ENCODE results near the gene ARL15. TPM values are rescaled to one million over a fixed set of nuclear protein-coding genes. Genes with fewer than 3 reads are reported as not detected.
"Not testable (repeated sequence)": the region's sequence is repeated elsewhere in the genome, so short reads cannot be mapped to it uniquely, and the experiment has no call there.

Gene ARL15
- total and polyA plus RNA-seq, 5 donors from 2014 or later: 16.5 to 27.7 (median 19.1) TPM

DNA sequence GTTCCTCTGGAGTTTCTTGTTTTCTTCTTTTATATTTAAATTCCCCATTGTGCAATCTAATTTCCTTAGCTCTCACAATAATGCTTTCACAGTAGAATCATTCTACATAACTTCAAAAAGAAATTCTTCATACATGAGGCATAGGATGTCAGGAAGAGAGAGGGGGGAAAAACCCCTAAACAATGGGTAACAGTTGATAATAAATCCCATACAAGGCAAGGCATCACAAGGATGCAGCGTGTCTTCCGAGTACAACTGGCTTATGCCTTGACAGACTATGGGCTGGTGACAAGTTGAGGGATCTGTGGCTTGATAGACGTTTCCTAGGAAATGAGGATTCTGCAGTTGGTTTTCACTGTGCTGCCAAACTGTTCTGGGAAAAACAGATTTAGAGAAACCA, 247.4 kb downstream of the ARL15 start:
- no peak for DNase-seq
- Mint-ChIP-seq H3K9me3 (no peaks in the 10 kb centered on the region), H3K4me3 (no peak overlapping the region)

GRCh38 chr5:54060919-54061318, 249.5 kb downstream of the ARL15 start:
- H3K27ac ChIP-seq (ENCODE audit: insufficient read depth, low read length, poor library complexity, severe bottlenecking); ATAC-seq (ENCODE audit: low read depth in 2 of 2); H3K9me3 ChIP-seq (ENCODE audit: control insufficient read depth in 2 of 2, low read length in 2 of 2); H3K4me1 ChIP-seq (ENCODE audit: control insufficient read depth, insufficient read depth, low read length, poor library complexity, severe bottlenecking); H3K4me3 ChIP-seq (ENCODE audit: low read depth, low read length); H3K9me3 Mint-ChIP-seq; H3K27me3 ChIP-seq (ENCODE audit: control insufficient read depth, insufficient read depth, low read length); DNase-seq; H3K27me3 Mint-ChIP-seq; H3K4me3 Mint-ChIP-seq; H3K4me1 Mint-ChIP-seq; H3K36me3 ChIP-seq (ENCODE audit: control insufficient read depth, insufficient read depth, low read length); H3K27ac Mint-ChIP-seq: not testable (repeated sequence)
- H3K36me3 Mint-ChIP-seq: peaks cover 16% of the 10 kb centered on the region

More for the DNA sequence above, 247.4 kb downstream of the ARL15 start:
- Histone ChIP-seq H3K27me3 (ENCODE audit: control insufficient read depth, insufficient read depth, low read length) (no peaks in the 10 kb centered on the region), H3K36me3 (ENCODE audit: control insufficient read depth, insufficient read depth, low read length) (no peaks in the 10 kb centered on the region), H3K9me3 (ENCODE audit: control insufficient read depth in 2 of 2, low read length in 2 of 2) (no peaks in the 10 kb centered on the region), H3K27ac (ENCODE audit: insufficient read depth, low read length, poor library complexity, severe bottlenecking) (no peak overlapping the region), H3K4me1 (ENCODE audit: control insufficient read depth, insufficient read depth, low read length, poor library complexity, severe bottlenecking) (no peaks in the 10 kb centered on the region), H3K4me3 (ENCODE audit: low read depth, low read length) (no peak overlapping the region)
- ATAC-seq (ENCODE audit: low read depth in 2 of 2): no peak
- Mint-ChIP-seq H3K27me3 (no peaks in the 10 kb centered on the region), H3K36me3 (peaks cover 15% of the 10 kb centered on the region), H3K4me1 (peaks cover 0 to 4% (median 1%) of the 10 kb centered on the region in 4 donors), H3K27ac (no peak overlapping the region)

- Histone ChIP-seq H3K9me3 (ENCODE audit: control insufficient read depth in 2 of 2, low read length in 2 of 2) (no peaks in the 10 kb centered on the region), H3K27me3 (ENCODE audit: control insufficient read depth, insufficient read depth, low read length) (no peaks in the 10 kb centered on the region), H3K27ac (ENCODE audit: insufficient read depth, low read length, poor library complexity, severe bottlenecking) (no peak overlapping the region), H3K4me3 (ENCODE audit: low read depth, low read length) (no peak overlapping the region), H3K4me1 (ENCODE audit: control insufficient read depth, insufficient read depth, low read length, poor library complexity, severe bottlenecking) (no peaks in the 10 kb centered on the region), H3K36me3 (ENCODE audit: control insufficient read depth, insufficient read depth, low read length) (no peaks in the 10 kb centered on the region)
- Mint-ChIP-seq H3K4me1 (peaks cover 0 to 4% (median 0%) of the 10 kb centered on the region in 4 donors), H3K36me3 (peaks cover 11% of the 10 kb centered on the region), H3K4me3 (no peak overlapping the region), H3K27ac (no peak overlapping the region), H3K9me3 (no peaks in the 10 kb centered on the region), H3K27me3 (no peaks in the 10 kb centered on the region)
- ATAC-seq (ENCODE audit: low read depth in 2 of 2) (no peak), DNase-seq (no peak)
Measured at GRCh38 chr5:54049963-54050362, 260.4 kb downstream of the ARL15 start.

DNA sequence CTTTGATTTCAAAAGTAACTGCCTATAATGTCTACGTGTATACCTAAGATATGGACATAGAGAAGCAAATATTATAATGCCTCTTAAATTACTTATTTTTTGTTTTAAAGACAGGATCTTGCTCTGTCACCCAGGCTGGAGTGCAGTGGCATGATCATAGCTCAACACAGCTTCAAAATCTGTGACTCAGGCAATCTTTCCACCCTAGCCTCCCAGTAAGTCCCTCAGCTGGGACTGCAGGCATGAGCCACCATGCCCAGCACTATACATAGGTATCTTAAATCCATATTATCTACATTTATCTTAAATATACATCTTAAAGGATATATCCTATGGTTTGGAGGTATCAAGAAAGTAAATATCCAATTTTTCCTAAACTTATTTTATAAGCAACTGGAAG, 261.2 kb downstream of the ARL15 start:
- H3K4me1 Mint-ChIP-seq: peaks cover 0 to 4% (median 0%) of the 10 kb centered on the region in 4 donors
- DNase-seq (no peak), ATAC-seq (ENCODE audit: low read depth in 2 of 2) (no peak)
- no peak overlapping the region for H3K27ac Mint-ChIP-seq
- H3K4me3 Mint-ChIP-seq: no peak overlapping the region
- no peak overlapping the region for H3K27ac ChIP-seq (ENCODE audit: insufficient read depth, low read length, poor library complexity, severe bottlenecking)
- no peaks in the 10 kb centered on the region for H3K27me3 Mint-ChIP-seq
- peaks cover 13% of the 10 kb centered on the region for H3K36me3 Mint-ChIP-seq
- H3K9me3 ChIP-seq (ENCODE audit: control insufficient read depth in 2 of 2, low read length in 2 of 2): no peaks in the 10 kb centered on the region
- H3K4me1 ChIP-seq (ENCODE audit: control insufficient read depth, insufficient read depth, low read length, poor library complexity, severe bottlenecking): no peaks in the 10 kb centered on the region
- H3K36me3 ChIP-seq (ENCODE audit: control insufficient read depth, insufficient read depth, low read length): no peaks in the 10 kb centered on the region
- no peaks in the 10 kb centered on the region for H3K27me3 ChIP-seq (ENCODE audit: control insufficient read depth, insufficient read depth, low read length)
- H3K4me3 ChIP-seq (ENCODE audit: low read depth, low read length): no peak overlapping the region
- H3K9me3 Mint-ChIP-seq: no peaks in the 10 kb centered on the region

DNA sequence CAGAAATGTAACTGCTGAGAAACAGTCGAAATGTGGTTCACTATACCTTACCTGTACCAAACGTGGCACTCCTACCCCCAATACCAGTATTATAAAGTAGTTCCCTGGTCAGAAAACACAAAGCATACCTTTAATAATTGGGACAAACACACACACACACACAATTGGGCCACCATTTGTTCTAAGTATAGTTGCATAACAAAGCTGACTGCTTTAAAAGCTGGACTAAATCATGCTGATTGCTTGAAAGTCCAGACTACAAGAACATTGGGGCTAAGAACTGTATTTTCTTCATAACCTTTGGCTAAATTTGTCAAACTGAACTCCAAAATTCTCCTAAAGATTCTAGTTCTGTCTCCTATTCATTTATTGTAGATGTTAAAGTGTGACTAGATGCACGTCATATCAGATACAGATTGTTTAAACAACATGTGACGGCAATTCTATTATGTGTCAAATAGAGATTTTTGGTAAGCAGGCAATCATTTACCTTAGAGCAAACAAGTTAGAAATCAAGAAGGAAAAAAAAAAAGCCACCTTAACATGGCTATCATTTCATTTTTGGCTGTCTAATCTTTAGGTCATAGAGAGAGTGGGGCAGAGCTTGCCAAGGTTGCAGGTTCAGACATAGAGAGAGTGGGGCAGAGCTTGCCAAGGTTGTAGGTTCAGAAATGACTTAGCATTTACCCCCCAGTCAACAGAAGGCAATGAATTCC, 265.1 kb downstream of the ARL15 start:
- no peaks in the 10 kb centered on the region for H3K27me3 Mint-ChIP-seq
- ATAC-seq (ENCODE audit: low read depth in 2 of 2): no peak

GRCh38 chr5:54044276-54044675, 266.1 kb downstream of the ARL15 start:
- not testable (repeated sequence) for H3K4me1 ChIP-seq (ENCODE audit: control insufficient read depth, insufficient read depth, low read length, poor library complexity, severe bottlenecking); H3K9me3 ChIP-seq (ENCODE audit: control insufficient read depth in 2 of 2, low read length in 2 of 2); H3K4me3 Mint-ChIP-seq; H3K36me3 ChIP-seq (ENCODE audit: control insufficient read depth, insufficient read depth, low read length); H3K9me3 Mint-ChIP-seq; ATAC-seq (ENCODE audit: low read depth in 2 of 2); H3K4me3 ChIP-seq (ENCODE audit: low read depth, low read length); H3K27me3 ChIP-seq (ENCODE audit: control insufficient read depth, insufficient read depth, low read length); H3K27ac ChIP-seq (ENCODE audit: insufficient read depth, low read length, poor library complexity, severe bottlenecking); H3K27me3 Mint-ChIP-seq; H3K4me1 Mint-ChIP-seq; H3K27ac Mint-ChIP-seq; DNase-seq
- peaks cover 12% of the 10 kb centered on the region for H3K36me3 Mint-ChIP-seq

More for the DNA sequence above, 265.1 kb downstream of the ARL15 start:
- Mint-ChIP-seq H3K4me3 (no peak overlapping the region), H3K27ac (no peak overlapping the region), H3K36me3 (peaks cover 6% of the 10 kb centered on the region), H3K9me3 (no peaks in the 10 kb centered on the region), H3K4me1 (peaks cover 0 to 4% (median 0%) of the 10 kb centered on the region in 4 donors)
- DNase-seq: no peak
- no peaks in the 10 kb centered on the region for H3K36me3 ChIP-seq (ENCODE audit: control insufficient read depth, insufficient read depth, low read length)
- no peaks in the 10 kb centered on the region for H3K4me1 ChIP-seq (ENCODE audit: control insufficient read depth, insufficient read depth, low read length, poor library complexity, severe bottlenecking)
- no peaks in the 10 kb centered on the region for H3K27me3 ChIP-seq (ENCODE audit: control insufficient read depth, insufficient read depth, low read length)
- no peaks in the 10 kb centered on the region for H3K9me3 ChIP-seq (ENCODE audit: control insufficient read depth in 2 of 2, low read length in 2 of 2)
- H3K4me3 ChIP-seq (ENCODE audit: low read depth, low read length): no peak overlapping the region
- H3K27ac ChIP-seq (ENCODE audit: insufficient read depth, low read length, poor library complexity, severe bottlenecking): no peak overlapping the region

GRCh38 chr5:54040804-54041203, 269.6 kb downstream of the ARL15 start:
- no peak for ATAC-seq (ENCODE audit: low read depth in 2 of 2)
- Mint-ChIP-seq H3K4me3 (no peak overlapping the region), H3K36me3 (peaks cover 13% of the 10 kb centered on the region), H3K4me1 (no peaks in the 10 kb centered on the region), H3K27ac (no peak overlapping the region), H3K27me3 (no peaks in the 10 kb centered on the region), H3K9me3 (no peaks in the 10 kb centered on the region)
- Histone ChIP-seq H3K4me1 (ENCODE audit: control insufficient read depth, insufficient read depth, low read length, poor library complexity, severe bottlenecking) (no peaks in the 10 kb centered on the region), H3K36me3 (ENCODE audit: control insufficient read depth, insufficient read depth, low read length) (peaks cover 2% of the 10 kb centered on the region), H3K9me3 (ENCODE audit: control insufficient read depth in 2 of 2, low read length in 2 of 2) (no peaks in the 10 kb centered on the region), H3K27ac (ENCODE audit: insufficient read depth, low read length, poor library complexity, severe bottlenecking) (no peak overlapping the region), H3K27me3 (ENCODE audit: control insufficient read depth, insufficient read depth, low read length) (no peaks in the 10 kb centered on the region), H3K4me3 (ENCODE audit: low read depth, low read length) (no peak overlapping the region)
- DNase-seq: no peak

- Mint-ChIP-seq H3K4me3 (no peak overlapping the region), H3K9me3 (no peaks in the 10 kb centered on the region), H3K27ac (no peak overlapping the region), H3K27me3 (no peaks in the 10 kb centered on the region), H3K36me3 (peaks cover 13% of the 10 kb centered on the region), H3K4me1 (no peaks in the 10 kb centered on the region)
- Histone ChIP-seq H3K9me3 (ENCODE audit: control insufficient read depth in 2 of 2, low read length in 2 of 2) (no peaks in the 10 kb centered on the region), H3K36me3 (ENCODE audit: control insufficient read depth, insufficient read depth, low read length) (peaks cover 2% of the 10 kb centered on the region), H3K4me1 (ENCODE audit: control insufficient read depth, insufficient read depth, low read length, poor library complexity, severe bottlenecking) (no peaks in the 10 kb centered on the region), H3K27ac (ENCODE audit: insufficient read depth, low read length, poor library complexity, severe bottlenecking) (no peak overlapping the region), H3K27me3 (ENCODE audit: control insufficient read depth, insufficient read depth, low read length) (no peaks in the 10 kb centered on the region), H3K4me3 (ENCODE audit: low read depth, low read length) (no peak overlapping the region)
- DNase-seq: no peak
- no peak for ATAC-seq (ENCODE audit: low read depth in 2 of 2)
Measured at GRCh38 chr5:54040018-54040417, 270.4 kb downstream of the ARL15 start.
